ENCODE data around the gene BANF1. TPM values are rescaled to one million over a fixed set of nuclear protein-coding genes. Genes with fewer than 3 reads are reported as not detected.
A peak's percentile ranks its signal among the peaks of the same experiment; 100 is the strongest.

The BANF1 gene
- total and polyA plus RNA-seq, 9 of the 15 experiments (the other 6 are each of a cell fraction or from before 2014, with no cell fraction given): 108 to 651 (median 263) TPM

GRCh38 chr11:66001942-66002647 lies at the start of gene BANF1, which contains the start of gene EIF1AD (continued):
- TF ChIP-seq, protein P1, sequence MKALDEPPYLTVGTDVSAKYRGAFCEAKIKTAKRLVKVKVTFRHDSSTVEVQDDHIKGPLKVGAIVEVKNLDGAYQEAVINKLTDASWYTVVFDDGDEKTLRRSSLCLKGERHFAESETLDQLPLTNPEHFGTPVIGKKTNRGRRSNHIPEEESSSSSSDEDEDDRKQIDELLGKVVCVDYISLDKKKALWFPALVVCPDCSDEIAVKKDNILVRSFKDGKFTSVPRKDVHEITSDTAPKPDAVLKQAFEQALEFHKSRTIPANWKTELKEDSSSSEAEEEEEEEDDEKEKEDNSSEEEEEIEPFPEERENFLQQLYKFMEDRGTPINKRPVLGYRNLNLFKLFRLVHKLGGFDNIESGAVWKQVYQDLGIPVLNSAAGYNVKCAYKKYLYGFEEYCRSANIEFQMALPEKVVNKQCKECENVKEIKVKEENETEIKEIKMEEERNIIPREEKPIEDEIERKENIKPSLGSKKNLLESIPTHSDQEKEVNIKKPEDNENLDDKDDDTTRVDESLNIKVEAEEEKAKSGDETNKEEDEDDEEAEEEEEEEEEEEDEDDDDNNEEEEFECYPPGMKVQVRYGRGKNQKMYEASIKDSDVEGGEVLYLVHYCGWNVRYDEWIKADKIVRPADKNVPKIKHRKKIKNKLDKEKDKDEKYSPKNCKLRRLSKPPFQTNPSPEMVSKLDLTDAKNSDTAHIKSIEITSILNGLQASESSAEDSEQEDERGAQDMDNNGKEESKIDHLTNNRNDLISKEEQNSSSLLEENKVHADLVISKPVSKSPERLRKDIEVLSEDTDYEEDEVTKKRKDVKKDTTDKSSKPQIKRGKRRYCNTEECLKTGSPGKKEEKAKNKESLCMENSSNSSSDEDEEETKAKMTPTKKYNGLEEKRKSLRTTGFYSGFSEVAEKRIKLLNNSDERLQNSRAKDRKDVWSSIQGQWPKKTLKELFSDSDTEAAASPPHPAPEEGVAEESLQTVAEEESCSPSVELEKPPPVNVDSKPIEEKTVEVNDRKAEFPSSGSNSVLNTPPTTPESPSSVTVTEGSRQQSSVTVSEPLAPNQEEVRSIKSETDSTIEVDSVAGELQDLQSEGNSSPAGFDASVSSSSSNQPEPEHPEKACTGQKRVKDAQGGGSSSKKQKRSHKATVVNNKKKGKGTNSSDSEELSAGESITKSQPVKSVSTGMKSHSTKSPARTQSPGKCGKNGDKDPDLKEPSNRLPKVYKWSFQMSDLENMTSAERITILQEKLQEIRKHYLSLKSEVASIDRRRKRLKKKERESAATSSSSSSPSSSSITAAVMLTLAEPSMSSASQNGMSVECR (CRISPR knock-in tag; IDR thresholded peaks at IDR 0.05): peak; percentile 91
- TF ChIP-seq, protein P2, sequence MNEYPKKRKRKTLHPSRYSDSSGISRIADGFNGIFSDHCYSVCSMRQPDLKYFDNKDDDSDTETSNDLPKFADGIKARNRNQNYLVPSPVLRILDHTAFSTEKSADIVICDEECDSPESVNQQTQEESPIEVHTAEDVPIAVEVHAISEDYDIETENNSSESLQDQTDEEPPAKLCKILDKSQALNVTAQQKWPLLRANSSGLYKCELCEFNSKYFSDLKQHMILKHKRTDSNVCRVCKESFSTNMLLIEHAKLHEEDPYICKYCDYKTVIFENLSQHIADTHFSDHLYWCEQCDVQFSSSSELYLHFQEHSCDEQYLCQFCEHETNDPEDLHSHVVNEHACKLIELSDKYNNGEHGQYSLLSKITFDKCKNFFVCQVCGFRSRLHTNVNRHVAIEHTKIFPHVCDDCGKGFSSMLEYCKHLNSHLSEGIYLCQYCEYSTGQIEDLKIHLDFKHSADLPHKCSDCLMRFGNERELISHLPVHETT (CRISPR knock-in tag; conservative IDR thresholded peaks at IDR 0.05 in 1 of 2, IDR thresholded peaks at IDR 0.05 in 1 of 2): peak in 1 of 2 experiments; percentile 97; a peak in 2 of 4 replicates
- TF ChIP-seq STAT5A (IDR thresholded peaks at IDR 0.05; ENCODE audit: borderline replicate concordance, low read length) (0 out of 2 replicates have a peak, but pooled peaks have one; percentile 46), CHD2 (IDR thresholded peaks at IDR 0.05; ENCODE audit: low read depth, low read length) (peak; percentile 94), POLR2A (conservative IDR thresholded peaks at IDR 0.05) (peak; percentile 91), SIN3B (IDR thresholded peaks at IDR 0.05; ENCODE audit: low read depth) (peak; percentile 98), ZNF41 (CRISPR knock-in tag; conservative IDR thresholded peaks at IDR 0.05) (0 out of 2 replicates have a peak, but pooled peaks have one; percentile 35), ZNF76 (CRISPR knock-in tag; IDR thresholded peaks at IDR 0.05; ENCODE audit: borderline replicate concordance) (peak; percentile 82; the same call in 1 of the 2 replicates), ZNF589 (CRISPR knock-in tag; IDR thresholded peaks at IDR 0.05; ENCODE audit: low read depth) (peak; percentile 71; the same call in 1 of the 2 replicates), ZNF384 (IDR thresholded peaks at IDR 0.05; ENCODE audit: low read depth, low read length) (peak; percentile 59; the same call in 1 of the 2 replicates), PHF8 (IDR thresholded peaks at IDR 0.05; ENCODE audit: borderline replicate concordance, low read length) (peak; percentile 92), ZNF609 (CRISPR knock-in tag; IDR thresholded peaks at IDR 0.05; ENCODE audit: borderline replicate concordance) (no peak), TEAD2 (tag; IDR thresholded peaks at IDR 0.05) (no peak)
- TF ChIP-seq, protein P3, sequence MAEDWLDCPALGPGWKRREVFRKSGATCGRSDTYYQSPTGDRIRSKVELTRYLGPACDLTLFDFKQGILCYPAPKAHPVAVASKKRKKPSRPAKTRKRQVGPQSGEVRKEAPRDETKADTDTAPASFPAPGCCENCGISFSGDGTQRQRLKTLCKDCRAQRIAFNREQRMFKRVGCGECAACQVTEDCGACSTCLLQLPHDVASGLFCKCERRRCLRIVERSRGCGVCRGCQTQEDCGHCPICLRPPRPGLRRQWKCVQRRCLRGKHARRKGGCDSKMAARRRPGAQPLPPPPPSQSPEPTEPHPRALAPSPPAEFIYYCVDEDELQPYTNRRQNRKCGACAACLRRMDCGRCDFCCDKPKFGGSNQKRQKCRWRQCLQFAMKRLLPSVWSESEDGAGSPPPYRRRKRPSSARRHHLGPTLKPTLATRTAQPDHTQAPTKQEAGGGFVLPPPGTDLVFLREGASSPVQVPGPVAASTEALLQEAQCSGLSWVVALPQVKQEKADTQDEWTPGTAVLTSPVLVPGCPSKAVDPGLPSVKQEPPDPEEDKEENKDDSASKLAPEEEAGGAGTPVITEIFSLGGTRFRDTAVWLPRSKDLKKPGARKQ (CRISPR knock-in tag; IDR thresholded peaks at IDR 0.05): no peak
